HL-60 (cell line): Measurements from ENCODE around the gene COL23A1.

Experiments
- DNase-seq, 2 experiments: peaks; one replicate each; pipeline ENCODE4 v3.0.0-alpha.2; 2010 to 2020; ENCODE audit warnings: low read depth in 1 of 2, low spot score in 1 of 2
- H3K27ac ChIP-seq: fragments of 250-450 bp; sonication (Bioruptor Pico); replicated peaks from 2 replicates; pipeline ENCODE4 v1.5.1; 2020; ENCODE audit warnings: mild to moderate bottlenecking, moderate library complexity
- H3K27me3 ChIP-seq: fragments of 250-450 bp; sonication (Bioruptor Pico); 2 replicates; pipeline ENCODE4 v1.5.1; 2021; ENCODE audit warnings: mild to moderate bottlenecking, moderate library complexity; ENCODE audit not compliant: insufficient read depth, poor library complexity, severe bottlenecking
- H3K4me3 ChIP-seq: replicated peaks from 2 replicates; pipeline ENCODE4 v1.5.1; 2011; ENCODE audit warnings: mild to moderate bottlenecking, control low read depth, low read length; ENCODE audit not compliant: insufficient read depth
- GABPA ChIP-seq: IDR thresholded peaks from 2 replicates; pipeline ENCODE4 v1.6.1; 2012; ENCODE audit warnings: low read depth
- POLR2AphosphoS5 ChIP-seq: IDR thresholded peaks from 2 replicates; pipeline ENCODE4 v1.6.1; 2012; ENCODE audit warnings: low read depth
- SPI1 ChIP-seq: IDR thresholded peaks from 2 replicates; pipeline ENCODE4 v1.6.1; 2012; ENCODE audit warnings: low read depth, mild to moderate bottlenecking, borderline replicate concordance
- TF ChIP-seq, protein P1 (sequence below): IDR thresholded peaks from 2 replicates; pipeline ENCODE4 v1.6.1; 2012; ENCODE audit warnings: low read depth; ENCODE audit not compliant: insufficient replicate concordance
- TF ChIP-seq, protein P2 (sequence below): IDR thresholded peaks from one replicate; pipeline ENCODE4 v1.5.1; 2011; ENCODE audit warnings: low read length, control low read depth, inconsistent platforms; ENCODE audit not compliant: insufficient read depth

The COL23A1 gene

DNA sequence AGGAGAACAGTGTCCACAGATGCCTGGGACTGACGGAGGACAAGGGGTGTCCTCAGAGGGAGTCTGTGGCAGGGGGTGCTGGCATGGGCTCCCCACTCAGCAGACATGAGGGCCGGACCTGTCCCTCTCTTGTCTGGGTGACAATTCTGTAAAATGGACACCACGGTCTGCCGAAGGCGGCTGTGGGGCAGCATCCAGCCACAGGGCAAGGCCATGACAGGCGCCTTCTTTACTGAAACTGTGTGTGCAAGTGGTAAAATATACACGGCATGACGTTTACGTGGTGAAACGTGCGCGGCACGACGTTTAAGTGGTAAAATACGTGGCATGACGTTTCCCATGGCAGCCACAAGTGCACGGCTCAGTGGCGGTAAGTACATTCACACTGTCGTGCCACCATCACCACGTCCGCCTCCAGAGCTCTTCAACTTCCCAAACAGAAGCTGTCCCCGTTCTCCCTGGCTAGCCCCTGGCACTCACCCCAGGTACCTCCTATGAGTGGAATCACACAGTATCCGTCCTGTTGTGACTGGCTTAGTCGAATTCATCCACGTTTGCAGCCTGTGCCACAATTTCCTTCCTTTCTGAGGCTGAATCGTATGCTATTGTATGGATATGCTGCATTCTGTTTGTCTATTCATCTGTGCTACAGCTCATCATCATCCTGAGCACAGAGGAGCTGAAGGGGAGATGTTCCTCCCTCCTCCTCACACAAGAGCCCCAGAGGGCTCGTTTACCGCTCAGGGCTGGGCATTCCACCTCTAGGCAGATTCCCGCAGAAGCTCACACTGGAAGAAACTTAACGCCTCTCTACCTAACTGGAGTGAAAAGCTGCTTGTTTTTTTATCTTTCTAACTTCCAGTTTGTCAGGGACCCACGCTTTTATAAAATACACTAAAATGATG lies 52.5 kb downstream of the COL23A1 start:
- Histone ChIP-seq H3K4me3 (no peak overlapping the region), H3K27ac (peak overlapping the region; percentile 91), H3K27me3 (no peaks in the 10 kb centered on the region)
- DNase-seq, result no peak
- TF ChIP-seq GABPA (no peak), POLR2AphosphoS5 (0 out of 2 replicates have a peak, but pooled peaks have one; percentile 35)
- TF ChIP-seq, protein P1, sequence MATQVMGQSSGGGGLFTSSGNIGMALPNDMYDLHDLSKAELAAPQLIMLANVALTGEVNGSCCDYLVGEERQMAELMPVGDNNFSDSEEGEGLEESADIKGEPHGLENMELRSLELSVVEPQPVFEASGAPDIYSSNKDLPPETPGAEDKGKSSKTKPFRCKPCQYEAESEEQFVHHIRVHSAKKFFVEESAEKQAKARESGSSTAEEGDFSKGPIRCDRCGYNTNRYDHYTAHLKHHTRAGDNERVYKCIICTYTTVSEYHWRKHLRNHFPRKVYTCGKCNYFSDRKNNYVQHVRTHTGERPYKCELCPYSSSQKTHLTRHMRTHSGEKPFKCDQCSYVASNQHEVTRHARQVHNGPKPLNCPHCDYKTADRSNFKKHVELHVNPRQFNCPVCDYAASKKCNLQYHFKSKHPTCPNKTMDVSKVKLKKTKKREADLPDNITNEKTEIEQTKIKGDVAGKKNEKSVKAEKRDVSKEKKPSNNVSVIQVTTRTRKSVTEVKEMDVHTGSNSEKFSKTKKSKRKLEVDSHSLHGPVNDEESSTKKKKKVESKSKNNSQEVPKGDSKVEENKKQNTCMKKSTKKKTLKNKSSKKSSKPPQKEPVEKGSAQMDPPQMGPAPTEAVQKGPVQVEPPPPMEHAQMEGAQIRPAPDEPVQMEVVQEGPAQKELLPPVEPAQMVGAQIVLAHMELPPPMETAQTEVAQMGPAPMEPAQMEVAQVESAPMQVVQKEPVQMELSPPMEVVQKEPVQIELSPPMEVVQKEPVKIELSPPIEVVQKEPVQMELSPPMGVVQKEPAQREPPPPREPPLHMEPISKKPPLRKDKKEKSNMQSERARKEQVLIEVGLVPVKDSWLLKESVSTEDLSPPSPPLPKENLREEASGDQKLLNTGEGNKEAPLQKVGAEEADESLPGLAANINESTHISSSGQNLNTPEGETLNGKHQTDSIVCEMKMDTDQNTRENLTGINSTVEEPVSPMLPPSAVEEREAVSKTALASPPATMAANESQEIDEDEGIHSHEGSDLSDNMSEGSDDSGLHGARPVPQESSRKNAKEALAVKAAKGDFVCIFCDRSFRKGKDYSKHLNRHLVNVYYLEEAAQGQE, result no peak
- TF ChIP-seq, protein P2, sequence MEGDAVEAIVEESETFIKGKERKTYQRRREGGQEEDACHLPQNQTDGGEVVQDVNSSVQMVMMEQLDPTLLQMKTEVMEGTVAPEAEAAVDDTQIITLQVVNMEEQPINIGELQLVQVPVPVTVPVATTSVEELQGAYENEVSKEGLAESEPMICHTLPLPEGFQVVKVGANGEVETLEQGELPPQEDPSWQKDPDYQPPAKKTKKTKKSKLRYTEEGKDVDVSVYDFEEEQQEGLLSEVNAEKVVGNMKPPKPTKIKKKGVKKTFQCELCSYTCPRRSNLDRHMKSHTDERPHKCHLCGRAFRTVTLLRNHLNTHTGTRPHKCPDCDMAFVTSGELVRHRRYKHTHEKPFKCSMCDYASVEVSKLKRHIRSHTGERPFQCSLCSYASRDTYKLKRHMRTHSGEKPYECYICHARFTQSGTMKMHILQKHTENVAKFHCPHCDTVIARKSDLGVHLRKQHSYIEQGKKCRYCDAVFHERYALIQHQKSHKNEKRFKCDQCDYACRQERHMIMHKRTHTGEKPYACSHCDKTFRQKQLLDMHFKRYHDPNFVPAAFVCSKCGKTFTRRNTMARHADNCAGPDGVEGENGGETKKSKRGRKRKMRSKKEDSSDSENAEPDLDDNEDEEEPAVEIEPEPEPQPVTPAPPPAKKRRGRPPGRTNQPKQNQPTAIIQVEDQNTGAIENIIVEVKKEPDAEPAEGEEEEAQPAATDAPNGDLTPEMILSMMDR, result no peak

DNA sequence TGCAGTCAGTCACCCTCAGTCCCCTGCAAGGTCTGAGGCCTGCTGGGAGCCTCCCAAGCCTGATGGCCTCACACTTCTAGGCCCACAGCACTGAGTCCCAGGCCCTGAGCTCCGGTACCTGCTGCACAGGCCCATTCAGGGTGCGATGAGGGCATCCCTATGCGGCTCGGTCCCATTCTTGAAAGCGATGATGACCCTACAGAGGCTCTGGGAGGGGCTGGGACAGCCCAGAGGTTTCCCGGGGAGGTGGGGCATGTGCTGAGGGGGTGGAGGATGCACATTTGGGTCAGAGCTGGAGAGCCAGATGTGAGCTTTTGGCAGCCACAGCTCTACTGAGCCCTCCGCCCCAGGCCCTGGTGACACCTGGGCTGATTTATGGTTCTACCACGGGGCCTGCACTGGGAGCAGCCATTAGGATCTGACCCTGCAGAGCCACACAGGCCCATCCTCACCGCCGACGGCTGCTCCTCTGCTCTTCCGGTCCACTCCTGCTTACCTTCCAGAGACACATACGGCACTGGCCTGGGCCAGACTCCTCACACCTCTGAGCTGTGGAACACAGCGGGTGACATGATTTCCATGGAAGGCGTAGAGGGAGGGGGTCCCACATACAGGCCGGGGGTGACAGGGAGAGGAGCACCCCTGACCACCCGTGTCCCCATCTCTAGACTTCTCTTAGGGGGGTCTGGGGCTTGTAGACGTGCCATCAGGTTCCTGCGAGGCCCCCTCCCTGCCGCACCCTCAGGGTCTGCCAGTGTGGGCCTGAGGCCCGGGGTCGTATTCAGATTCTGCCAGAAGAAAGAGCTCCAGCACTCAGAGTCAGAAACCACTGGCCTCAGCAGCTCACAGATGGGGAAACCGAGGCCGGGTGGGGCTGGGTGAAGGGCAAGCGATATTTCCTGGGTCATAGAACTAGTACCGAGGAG lies 53.4 kb downstream of the COL23A1 start:
- TF ChIP-seq, protein P1, result no peak
- TF ChIP-seq POLR2AphosphoS5 (no peak; the same call in 1 of the 2 replicates), GABPA (no peak), SPI1 (no peak)
- TF ChIP-seq, protein P2, result no peak
- no peak for DNase-seq
- H3K27ac ChIP-seq, result peak overlapping the region; percentile 91
- no peak overlapping the region for H3K4me3 ChIP-seq
- no peaks in the 10 kb centered on the region for H3K27me3 ChIP-seq

GRCh38 chr5:178535299-178536175 lies 54.7 kb downstream of the COL23A1 start:
- Histone ChIP-seq H3K27ac (peak overlapping the region; percentile 91), H3K4me3 (no peak overlapping the region), H3K27me3 (no peaks in the 10 kb centered on the region)
- DNase-seq, result peak; percentile 79 to 93
- TF ChIP-seq SPI1 (no peak), POLR2AphosphoS5 (peak; percentile 92), GABPA (no peak)
- TF ChIP-seq, protein P2, result no peak
- TF ChIP-seq, protein P1, result no peak
